WTC11 (cell line): Measurements from ENCODE around the gene GADD45GIP1. TPM values are rescaled to one million over a fixed set of nuclear protein-coding genes. Genes with fewer than 3 reads are reported as not detected.

Experiments used
- ATAC-seq: fragments of 200-7000 bp; cut with Tn5 transposase; 2 replicates; pipeline ENCODE4 v1.10.0; 2021; ENCODE audit warnings: mild to moderate bottlenecking, moderate library complexity
- CTCF ChIA-PET: fragments of 300-600 bp; sonication (Branson Sonifier 250); formaldehyde crosslinking; loops from one replicate; lab custom pipeline; 2021; ENCODE audit warnings: antibody characterized with exemption; lab: Charles Lee
- POLR2A ChIA-PET: fragments of 350-600 bp; sonication (Branson Sonifier 250); formaldehyde crosslinking; loops from one replicate; lab custom pipeline; 2021; ENCODE audit warnings: antibody characterized with exemption; lab: Charles Lee
- DNase-seq: peaks from one replicate; pipeline ENCODE4 v3.0.0; 2021; ENCODE audit warnings: low spot score
- H3K27ac Mint-ChIP-seq: 2 replicates; pipeline ENCODE4 v1.8.0; 2021; ENCODE audit warnings: mixed read lengths
- H3K27me3 Mint-ChIP-seq: 2 replicates; pipeline ENCODE4 v1.8.0; 2021; ENCODE audit warnings: low read depth, mild to moderate bottlenecking, moderate library complexity, mixed read lengths
- H3K36me3 Mint-ChIP-seq: 2 replicates; pipeline ENCODE4 v1.8.0; 2021; ENCODE audit warnings: mixed read lengths
- H3K4me1 Mint-ChIP-seq: 2 replicates; pipeline ENCODE4 v1.8.0; 2022; ENCODE audit warnings: mixed read lengths
- H3K4me3 Mint-ChIP-seq: 2 replicates; pipeline ENCODE4 v1.8.0; 2021; ENCODE audit warnings: mild to moderate bottlenecking, moderate library complexity, mixed read lengths
- H3K9me3 Mint-ChIP-seq: 2 replicates; pipeline ENCODE4 v1.8.0; 2021; ENCODE audit warnings: mixed read lengths
- FOXK1 ChIP-seq: sonication (generic); formaldehyde crosslinking; IDR thresholded peaks from 2 replicates; pipeline ENCODE4 v1.8.0; 2022; ENCODE audit warnings: mild to moderate bottlenecking, moderate library complexity, missing genetic modification reagents
- MYBL2 ChIP-seq: sonication (generic); formaldehyde crosslinking; IDR thresholded peaks from 2 replicates; pipeline ENCODE4 v1.8.1; 2023; ENCODE audit warnings: mild to moderate bottlenecking, moderate library complexity, missing genetic modification reagents
- NFYB ChIP-seq: sonication (generic); formaldehyde crosslinking; conservative IDR thresholded peaks from 2 replicates; pipeline ENCODE4 v1.8.0; 2022; ENCODE audit warnings: low read depth, missing genetic modification reagents
- NR2C2 ChIP-seq: sonication (generic); formaldehyde crosslinking; IDR thresholded peaks from 2 replicates; pipeline ENCODE4 v1.8.0; 2022; ENCODE audit warnings: mild to moderate bottlenecking, missing genetic modification reagents
- PRRX2 ChIP-seq: fragments of 250-450 bp; sonication (Bioruptor Pico); IDR thresholded peaks from 2 replicates; pipeline ENCODE4 v1.8.0; 2021; ENCODE audit warnings: mild to moderate bottlenecking
- SMAD4 ChIP-seq: sonication (generic); formaldehyde crosslinking; IDR thresholded peaks from 2 replicates; pipeline ENCODE4 v1.8.0; 2022; ENCODE audit warnings: mild to moderate bottlenecking, missing genetic modification reagents
- ZNF263 ChIP-seq: sonication (generic); formaldehyde crosslinking; IDR thresholded peaks from 2 replicates; pipeline ENCODE4 v1.8.1; 2022; ENCODE audit warnings: low read depth, mild to moderate bottlenecking, moderate library complexity, missing genetic modification reagents
- ZNF317 ChIP-seq: sonication (generic); formaldehyde crosslinking; IDR thresholded peaks from 2 replicates; pipeline ENCODE4 v1.8.1; 2023; ENCODE audit warnings: low read depth, mild to moderate bottlenecking, moderate library complexity, missing genetic modification reagents, borderline replicate concordance
- ZNF512 ChIP-seq: sonication (generic); formaldehyde crosslinking; IDR thresholded peaks from 2 replicates; pipeline ENCODE4 v1.8.1; 2022; ENCODE audit warnings: missing genetic modification reagents, borderline replicate concordance
- ZNF532 ChIP-seq: fragments of 250-450 bp; sonication (Bioruptor Pico); IDR thresholded peaks from 2 replicates; pipeline ENCODE4 v1.9.0; 2021; ENCODE audit warnings: mild to moderate bottlenecking, borderline replicate concordance
- ZNF671 ChIP-seq: fragments of 250-450 bp; sonication (Bioruptor Pico); IDR thresholded peaks from 2 replicates; pipeline ENCODE4 v1.8.0; 2021; ENCODE audit warnings: mild to moderate bottlenecking
- total RNA-seq: library from RNA; stranded (reverse); gene quantifications from 3 replicates; pipeline ENCODE4 v1.2.3, GENCODE V29; 2021
- TF ChIP-seq, protein P1 (sequence below): sonication (generic); formaldehyde crosslinking; IDR thresholded peaks from 2 replicates; pipeline ENCODE4 v1.8.1; 2023; ENCODE audit warnings: mild to moderate bottlenecking, missing genetic modification reagents, moderate library complexity
- TF ChIP-seq, protein P2 (sequence below): fragments of 250-450 bp; sonication (Bioruptor Pico); IDR thresholded peaks from 2 replicates; pipeline ENCODE4 v1.9.0; 2021; ENCODE audit warnings: mild to moderate bottlenecking
- TF ChIP-seq, protein P3 (sequence below): sonication (generic); formaldehyde crosslinking; IDR thresholded peaks from 2 replicates; pipeline ENCODE4 v1.8.1; 2023; ENCODE audit warnings: mild to moderate bottlenecking, missing genetic modification reagents
- TF ChIP-seq, protein P4 (sequence below): sonication (generic); formaldehyde crosslinking; IDR thresholded peaks from 2 replicates; pipeline ENCODE4 v1.8.0; 2022; ENCODE audit warnings: mild to moderate bottlenecking, missing genetic modification reagents
- TF ChIP-seq, protein P5 (sequence below): fragments of 200-600 bp; IDR thresholded peaks from 2 replicates; pipeline ENCODE4 v1.8.0; 2022; ENCODE audit warnings: antibody characterized with exemption

The GADD45GIP1 gene
- total RNA-seq, 1 experiment from 2014 or later = 54.4 TPM

- Mint-ChIP-seq H3K9me3 (no peaks in the 10 kb centered on the region), H3K4me1 (no peaks in the 10 kb centered on the region), H3K27me3 (peaks cover 5% of the 10 kb centered on the region), H3K36me3 (no peaks in the 10 kb centered on the region), H3K27ac (no peak overlapping the region), H3K4me3 (no peak overlapping the region)
- CTCF ChIA-PET = interaction anchor here (1.0 to 9.9 kb wide), 5 partner anchors 9 to 127 kb away, joined by 3 to 276 read pairs (median 188); no protein-coding TSS in a partner anchor
- DNase-seq = no peak
- POLR2A ChIA-PET = no interaction called here
- TF ChIP-seq NFYB (CRISPR knock-in tag) (no peak), ZNF671 (no peak), NR2C2 (CRISPR knock-in tag) (no peak)
- TF ChIP-seq, protein P1, sequence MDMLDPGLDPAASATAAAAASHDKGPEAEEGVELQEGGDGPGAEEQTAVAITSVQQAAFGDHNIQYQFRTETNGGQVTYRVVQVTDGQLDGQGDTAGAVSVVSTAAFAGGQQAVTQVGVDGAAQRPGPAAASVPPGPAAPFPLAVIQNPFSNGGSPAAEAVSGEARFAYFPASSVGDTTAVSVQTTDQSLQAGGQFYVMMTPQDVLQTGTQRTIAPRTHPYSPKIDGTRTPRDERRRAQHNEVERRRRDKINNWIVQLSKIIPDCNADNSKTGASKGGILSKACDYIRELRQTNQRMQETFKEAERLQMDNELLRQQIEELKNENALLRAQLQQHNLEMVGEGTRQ (CRISPR knock-in tag) = no peak
- TF ChIP-seq, protein P2, sequence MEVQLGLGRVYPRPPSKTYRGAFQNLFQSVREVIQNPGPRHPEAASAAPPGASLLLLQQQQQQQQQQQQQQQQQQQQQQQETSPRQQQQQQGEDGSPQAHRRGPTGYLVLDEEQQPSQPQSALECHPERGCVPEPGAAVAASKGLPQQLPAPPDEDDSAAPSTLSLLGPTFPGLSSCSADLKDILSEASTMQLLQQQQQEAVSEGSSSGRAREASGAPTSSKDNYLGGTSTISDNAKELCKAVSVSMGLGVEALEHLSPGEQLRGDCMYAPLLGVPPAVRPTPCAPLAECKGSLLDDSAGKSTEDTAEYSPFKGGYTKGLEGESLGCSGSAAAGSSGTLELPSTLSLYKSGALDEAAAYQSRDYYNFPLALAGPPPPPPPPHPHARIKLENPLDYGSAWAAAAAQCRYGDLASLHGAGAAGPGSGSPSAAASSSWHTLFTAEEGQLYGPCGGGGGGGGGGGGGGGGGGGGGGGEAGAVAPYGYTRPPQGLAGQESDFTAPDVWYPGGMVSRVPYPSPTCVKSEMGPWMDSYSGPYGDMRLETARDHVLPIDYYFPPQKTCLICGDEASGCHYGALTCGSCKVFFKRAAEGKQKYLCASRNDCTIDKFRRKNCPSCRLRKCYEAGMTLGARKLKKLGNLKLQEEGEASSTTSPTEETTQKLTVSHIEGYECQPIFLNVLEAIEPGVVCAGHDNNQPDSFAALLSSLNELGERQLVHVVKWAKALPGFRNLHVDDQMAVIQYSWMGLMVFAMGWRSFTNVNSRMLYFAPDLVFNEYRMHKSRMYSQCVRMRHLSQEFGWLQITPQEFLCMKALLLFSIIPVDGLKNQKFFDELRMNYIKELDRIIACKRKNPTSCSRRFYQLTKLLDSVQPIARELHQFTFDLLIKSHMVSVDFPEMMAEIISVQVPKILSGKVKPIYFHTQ (CRISPR knock-in tag) = no peak
- ATAC-seq = no peak
These were observed 17.5 kb upstream of the GADD45GIP1 start for GRCh38 chr19:12974301-12975220.

DNA sequence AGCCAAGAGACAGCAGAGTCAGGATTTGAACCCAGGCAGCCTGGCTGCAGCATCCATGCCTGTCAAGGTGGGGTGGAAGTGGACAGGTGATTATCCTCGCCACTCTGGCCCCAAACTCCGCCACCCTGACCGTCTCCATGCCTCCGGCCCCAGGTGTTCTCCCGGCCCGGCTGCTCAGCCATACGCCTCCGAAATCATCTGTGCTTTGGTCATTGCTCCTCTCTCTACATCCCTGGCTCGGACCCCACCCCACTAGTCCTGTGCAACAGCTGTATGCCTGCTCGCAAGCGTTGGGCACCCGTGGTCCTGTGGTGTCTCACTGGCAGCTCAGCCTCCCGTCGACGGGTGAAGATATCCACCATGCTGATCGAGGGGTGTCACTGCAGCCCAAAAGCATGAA lies 16.2 kb upstream of the GADD45GIP1 start:
- Mint-ChIP-seq H3K4me3 (no peak overlapping the region), H3K27me3 (no peaks in the 10 kb centered on the region; the same call in 1 of the 2 replicates), H3K36me3 (no peaks in the 10 kb centered on the region), H3K27ac (no peak overlapping the region), H3K4me1 (no peaks in the 10 kb centered on the region), H3K9me3 (no peaks in the 10 kb centered on the region)
- ChIA-PET CTCF (interaction anchor here (0.6 to 9.9 kb wide), 5 partner anchors 7 to 223 kb away, joined by 3 to 197 read pairs (median 3); no protein-coding TSS in a partner anchor), POLR2A (interaction anchor here (0.7 kb wide), 2 partner anchors 138 to 150 kb away, joined by 3 to 4 read pairs; no protein-coding TSS in a partner anchor)
- DNase-seq (no peak), ATAC-seq (no peak)
- TF ChIP-seq, protein P3, sequence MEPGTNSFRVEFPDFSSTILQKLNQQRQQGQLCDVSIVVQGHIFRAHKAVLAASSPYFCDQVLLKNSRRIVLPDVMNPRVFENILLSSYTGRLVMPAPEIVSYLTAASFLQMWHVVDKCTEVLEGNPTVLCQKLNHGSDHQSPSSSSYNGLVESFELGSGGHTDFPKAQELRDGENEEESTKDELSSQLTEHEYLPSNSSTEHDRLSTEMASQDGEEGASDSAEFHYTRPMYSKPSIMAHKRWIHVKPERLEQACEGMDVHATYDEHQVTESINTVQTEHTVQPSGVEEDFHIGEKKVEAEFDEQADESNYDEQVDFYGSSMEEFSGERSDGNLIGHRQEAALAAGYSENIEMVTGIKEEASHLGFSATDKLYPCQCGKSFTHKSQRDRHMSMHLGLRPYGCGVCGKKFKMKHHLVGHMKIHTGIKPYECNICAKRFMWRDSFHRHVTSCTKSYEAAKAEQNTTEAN = no peak
- TF ChIP-seq FOXK1 (CRISPR knock-in tag) (no peak), ZNF317 (CRISPR knock-in tag) (no peak), PRRX2 (CRISPR knock-in tag) (no peak), ZNF532 (CRISPR knock-in tag) (no peak), ZNF512 (CRISPR knock-in tag) (no peak), MYBL2 (no peak), SMAD4 (CRISPR knock-in tag) (no peak), NFYB (CRISPR knock-in tag) (no peak), ZNF263 (CRISPR knock-in tag) (no peak)
- TF ChIP-seq, protein P4, sequence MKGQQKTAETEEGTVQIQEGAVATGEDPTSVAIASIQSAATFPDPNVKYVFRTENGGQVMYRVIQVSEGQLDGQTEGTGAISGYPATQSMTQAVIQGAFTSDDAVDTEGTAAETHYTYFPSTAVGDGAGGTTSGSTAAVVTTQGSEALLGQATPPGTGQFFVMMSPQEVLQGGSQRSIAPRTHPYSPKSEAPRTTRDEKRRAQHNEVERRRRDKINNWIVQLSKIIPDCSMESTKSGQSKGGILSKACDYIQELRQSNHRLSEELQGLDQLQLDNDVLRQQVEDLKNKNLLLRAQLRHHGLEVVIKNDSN (CRISPR knock-in tag) = no peak
- TF ChIP-seq, protein P5, sequence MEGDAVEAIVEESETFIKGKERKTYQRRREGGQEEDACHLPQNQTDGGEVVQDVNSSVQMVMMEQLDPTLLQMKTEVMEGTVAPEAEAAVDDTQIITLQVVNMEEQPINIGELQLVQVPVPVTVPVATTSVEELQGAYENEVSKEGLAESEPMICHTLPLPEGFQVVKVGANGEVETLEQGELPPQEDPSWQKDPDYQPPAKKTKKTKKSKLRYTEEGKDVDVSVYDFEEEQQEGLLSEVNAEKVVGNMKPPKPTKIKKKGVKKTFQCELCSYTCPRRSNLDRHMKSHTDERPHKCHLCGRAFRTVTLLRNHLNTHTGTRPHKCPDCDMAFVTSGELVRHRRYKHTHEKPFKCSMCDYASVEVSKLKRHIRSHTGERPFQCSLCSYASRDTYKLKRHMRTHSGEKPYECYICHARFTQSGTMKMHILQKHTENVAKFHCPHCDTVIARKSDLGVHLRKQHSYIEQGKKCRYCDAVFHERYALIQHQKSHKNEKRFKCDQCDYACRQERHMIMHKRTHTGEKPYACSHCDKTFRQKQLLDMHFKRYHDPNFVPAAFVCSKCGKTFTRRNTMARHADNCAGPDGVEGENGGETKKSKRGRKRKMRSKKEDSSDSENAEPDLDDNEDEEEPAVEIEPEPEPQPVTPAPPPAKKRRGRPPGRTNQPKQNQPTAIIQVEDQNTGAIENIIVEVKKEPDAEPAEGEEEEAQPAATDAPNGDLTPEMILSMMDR = no peak
